A549 (cell line): ENCODE data around the gene ZBTB1. TPM values are rescaled to one million over a fixed set of nuclear protein-coding genes. Genes with fewer than 3 reads are reported as not detected.

Source experiments
- CBX2 ChIP-seq: fragments of 200-600 bp; sonication (generic); IDR thresholded peaks from 2 replicates; pipeline ENCODE4 v1.6.1; 2016; ENCODE audit warnings: low read depth, mild to moderate bottlenecking, borderline replicate concordance
- CEBPB ChIP-seq, 2 experiments: fragments of >200 bp in 1 of 2; sonication (Bioruptor Twin) in 1 of 2; formaldehyde crosslinking in 1 of 2; IDR thresholded peaks; 2 replicates each; pipeline ENCODE4 v1.6.1; 2012 to 2016
- CHD4 ChIP-seq: fragments of 200-600 bp; sonication (generic); IDR thresholded peaks from 2 replicates; pipeline ENCODE4 v1.6.1; 2016; ENCODE audit warnings: antibody characterized with exemption, mild to moderate bottlenecking, borderline replicate concordance
- EP300 ChIP-seq, 2 experiments: fragments of >200 bp; sonication (Bioruptor Twin); formaldehyde crosslinking; IDR thresholded peaks; 2 replicates in 1 of 2; 3 replicates in 1 of 2; pipeline ENCODE4 v1.6.1; 2016 to 2017
- FOSB ChIP-seq: fragments of 250-450 bp; sonication (Bioruptor Pico); IDR thresholded peaks from 2 replicates; pipeline ENCODE4 v1.5.0; 2020; ENCODE audit warnings: mild to moderate bottlenecking, moderate library complexity
- FOSL2 ChIP-seq, 2 experiments: fragments of 450-650 bp in 1 of 2; fragments of >200 bp in 1 of 2; sonication (Bioruptor Twin) in 1 of 2; formaldehyde crosslinking; IDR thresholded peaks; 2 replicates each; pipeline versions ENCODE4 v1.5.0 to v1.6.1; 2016 to 2020; ENCODE audit warnings: mild to moderate bottlenecking in 1 of 2, moderate library complexity in 1 of 2
- HDAC2 ChIP-seq: fragments of 200-600 bp; sonication (generic); IDR thresholded peaks from 2 replicates; pipeline ENCODE4 v1.6.1; 2016
- HOXB13 ChIP-seq: fragments of 250-450 bp; sonication (Bioruptor Pico); IDR thresholded peaks from 2 replicates; pipeline ENCODE4 v1.5.0; 2020; ENCODE audit warnings: low read depth, mild to moderate bottlenecking, moderate library complexity
- JUN ChIP-seq, 2 experiments: fragments of >200 bp; sonication (Bioruptor Twin); formaldehyde crosslinking; IDR thresholded peaks; 2 replicates in 1 of 2; 3 replicates in 1 of 2; pipeline ENCODE4 v1.6.1; 2016 to 2017
- JUNB ChIP-seq: fragments of >200 bp; sonication (Bioruptor Twin); formaldehyde crosslinking; IDR thresholded peaks from 2 replicates; pipeline ENCODE4 v1.6.1; 2016
- KDM5A ChIP-seq: fragments of 200-600 bp; sonication (generic); IDR thresholded peaks from 2 replicates; pipeline ENCODE4 v1.6.1; 2016; ENCODE audit warnings: antibody characterized with exemption, mild to moderate bottlenecking
- MAFK ChIP-seq: fragments of 450-650 bp; IDR thresholded peaks from 2 replicates; pipeline ENCODE4 v1.6.1; 2014; ENCODE audit not compliant: partially characterized antibody
- MYC ChIP-seq: IDR thresholded peaks from 2 replicates; pipeline ENCODE4 v1.6.1; 2012; ENCODE audit warnings: mild to moderate bottlenecking, inconsistent platforms, low read length, improper control_type of control experiment, borderline replicate concordance
- PHF8 ChIP-seq: fragments of 200-600 bp; sonication (generic); IDR thresholded peaks from 2 replicates; pipeline ENCODE4 v1.6.1; 2016; ENCODE audit warnings: low read depth, mild to moderate bottlenecking, antibody characterized with exemption, moderate library complexity, borderline replicate concordance
- POLR2A ChIP-seq: IDR thresholded peaks from 2 replicates; pipeline ENCODE4 v1.6.1; 2012; ENCODE audit warnings: mild to moderate bottlenecking, low read length
- POLR2AphosphoS2 ChIP-seq: conservative IDR thresholded peaks from 2 replicates; pipeline ENCODE4 v1.6.1; 2012; ENCODE audit warnings: low read length, improper control_type of control experiment, inconsistent platforms
- RARB ChIP-seq: fragments of 250-450 bp; sonication (Bioruptor Pico); IDR thresholded peaks from 2 replicates; pipeline ENCODE4 v1.8.0; 2021; ENCODE audit warnings: mild to moderate bottlenecking, moderate library complexity
- RFX5 ChIP-seq: fragments of 450-650 bp; IDR thresholded peaks from 2 replicates; pipeline ENCODE4 v1.7.1; 2014; ENCODE audit warnings: antibody characterized with exemption, mild to moderate bottlenecking, moderate library complexity
- TP53 ChIP-seq: fragments of 250-450 bp; sonication (Bioruptor Pico); IDR thresholded peaks from 2 replicates; pipeline ENCODE4 v1.5.0; 2021; ENCODE audit warnings: mild to moderate bottlenecking, moderate library complexity
- ZFP36 ChIP-seq: fragments of 450-650 bp; IDR thresholded peaks from 2 replicates; pipeline ENCODE4 v1.6.1; 2014; ENCODE audit warnings: borderline replicate concordance; ENCODE audit not compliant: partially characterized antibody
- ZSCAN20 ChIP-seq: fragments of 250-450 bp; sonication (Bioruptor Pico); IDR thresholded peaks from 2 replicates; pipeline ENCODE4 v1.8.0; 2022; ENCODE audit warnings: mild to moderate bottlenecking, moderate library complexity
- polyA plus RNA-seq, 4 experiments: library from polyadenylated mRNA; depleted of rRNA in 3 of 4; stranded (reverse); fragments of >200 nt; fragmentation: RNase III in 1 of 4; extraction: RNeasy Plus Mini Kit Qiagen cat#74134 plus additional on column Dnase treatment in 1 of 4; gene quantifications; 2 replicates in 3 of 4; 3 replicates in 1 of 4; pipeline ENCODE4 v1.2.3, GENCODE V29; 2011 to 2017
- TF ChIP-seq, protein P1 (sequence below): fragments of 250-450 bp; sonication (Bioruptor Pico); IDR thresholded peaks from 2 replicates; pipeline ENCODE4 v1.5.0; 2020; ENCODE audit warnings: low read depth, mild to moderate bottlenecking, moderate library complexity
- TF ChIP-seq, protein P2 (sequence below): fragments of >200 bp; sonication (Bioruptor Twin); formaldehyde crosslinking; IDR thresholded peaks from 2 replicates; pipeline ENCODE4 v1.6.1; 2016
- TF ChIP-seq, protein P3 (sequence below): fragments of >200 bp; sonication (Bioruptor Twin); formaldehyde crosslinking; IDR thresholded peaks from 3 replicates; pipeline ENCODE4 v1.5.1; 2016
- TF ChIP-seq, protein P4 (sequence below): fragments of 200-600 bp; sonication (generic); IDR thresholded peaks from 2 replicates; pipeline ENCODE4 v1.6.1; 2016; ENCODE audit warnings: antibody characterized with exemption, mild to moderate bottlenecking, moderate library complexity
- TF ChIP-seq, protein P5 (sequence below): IDR thresholded peaks from 2 replicates; pipeline ENCODE4 v1.6.1; 2012; ENCODE audit warnings: low read depth, borderline replicate concordance
- TF ChIP-seq, protein P6 (sequence below): fragments of >200 bp; sonication (Bioruptor Twin); formaldehyde crosslinking; IDR thresholded peaks from 3 replicates; pipeline ENCODE4 v1.6.1; 2016
- TF ChIP-seq, protein P7 (sequence below): fragments of 450-650 bp; IDR thresholded peaks from 2 replicates; pipeline ENCODE4 v1.6.1; 2014; ENCODE audit warnings: antibody characterized with exemption

Gene ZBTB1
- polyA plus RNA-seq, 2 of the 4 experiments (the other 2 are of a cell fraction): 33.8 to 37.1 TPM

DNA sequence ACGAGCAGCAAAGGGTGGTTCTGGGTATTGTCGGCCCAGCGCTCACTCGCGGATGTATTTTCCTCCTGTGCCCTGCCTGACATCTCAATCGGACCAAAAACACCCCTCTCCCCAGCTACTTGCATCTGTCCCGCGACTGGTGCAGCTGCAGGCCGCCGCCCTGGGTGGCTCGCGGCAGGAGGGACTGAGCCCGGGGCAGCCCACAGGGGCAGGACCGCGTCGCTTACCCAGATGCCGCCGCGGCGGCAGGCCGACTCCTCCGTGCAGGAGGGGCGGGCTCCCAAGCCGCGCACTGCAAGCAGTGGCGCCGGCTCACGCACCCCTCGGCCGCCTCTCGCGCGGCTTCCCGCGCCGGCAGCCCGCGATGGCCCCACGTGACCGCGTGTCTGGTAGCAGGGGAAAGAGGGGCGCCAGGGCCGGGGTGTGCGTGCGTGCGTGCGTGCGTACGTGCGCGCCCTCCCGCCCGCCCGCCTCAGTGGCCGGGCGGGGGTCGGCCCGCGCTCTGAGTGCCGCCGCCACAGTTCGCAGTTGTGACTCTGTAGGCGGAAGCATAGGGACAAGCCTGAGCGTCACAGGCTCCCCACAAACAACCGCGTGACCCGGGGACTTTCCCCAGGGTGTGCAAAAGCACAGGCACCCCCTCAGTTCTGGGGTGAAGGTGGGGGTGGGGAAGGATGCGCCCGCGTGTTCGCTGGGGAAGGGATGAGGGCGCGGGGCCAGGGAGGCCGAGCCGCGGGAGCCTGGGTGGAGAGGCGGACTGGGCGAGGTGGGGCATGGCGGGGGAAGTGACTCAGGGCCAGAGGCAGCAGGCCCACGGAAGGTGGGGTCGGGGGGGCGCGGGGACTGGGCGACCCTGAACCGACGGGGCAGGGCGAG lies 898 bp upstream of the ZBTB1 start, which contains the start of gene ZBTB25 (continued):
- TF ChIP-seq, protein P1, sequence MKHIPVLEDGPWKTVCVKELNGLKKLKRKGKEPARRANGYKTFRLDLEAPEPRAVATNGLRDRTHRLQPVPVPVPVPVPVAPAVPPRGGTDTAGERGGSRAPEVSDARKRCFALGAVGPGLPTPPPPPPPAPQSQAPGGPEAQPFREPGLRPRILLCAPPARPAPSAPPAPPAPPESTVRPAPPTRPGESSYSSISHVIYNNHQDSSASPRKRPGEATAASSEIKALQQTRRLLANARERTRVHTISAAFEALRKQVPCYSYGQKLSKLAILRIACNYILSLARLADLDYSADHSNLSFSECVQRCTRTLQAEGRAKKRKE: no peak
- TF ChIP-seq CBX2 (no peak), EP300 (IDR thresholded peaks at IDR 0.05) (peak in 1 of 2 experiments; percentile 43; a peak in 2 of 5 replicates), CEBPB (IDR thresholded peaks at IDR 0.05) (no peak), TP53 (peak; percentile 13; the same call in 1 of the 2 replicates), ZFP36 (no peak), KDM5A (no peak), HDAC2 (no peak), FOSL2 (IDR thresholded peaks at IDR 0.05) (no peak), FOSL2 (CRISPR knock-in tag; IDR thresholded peaks at IDR 0.05) (peak; percentile 65), MAFK (no peak), RFX5 (no peak), POLR2AphosphoS2 (no peak), JUN (IDR thresholded peaks at IDR 0.05) (peak; percentile 84 to 92), MYC (peak; percentile 71), ZSCAN20 (CRISPR knock-in tag) (no peak), JUNB (no peak), FOSB (CRISPR knock-in tag) (peak; percentile 93), CHD4 (no peak), HOXB13 (CRISPR knock-in tag) (no peak), RARB (CRISPR knock-in tag) (no peak), POLR2A (peak; percentile 52), PHF8 (peak; percentile 42; the same call in 1 of the 2 replicates)
- TF ChIP-seq, protein P2, sequence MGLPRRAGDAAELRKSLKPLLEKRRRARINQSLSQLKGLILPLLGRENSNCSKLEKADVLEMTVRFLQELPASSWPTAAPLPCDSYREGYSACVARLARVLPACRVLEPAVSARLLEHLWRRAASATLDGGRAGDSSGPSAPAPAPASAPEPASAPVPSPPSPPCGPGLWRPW: no peak
- TF ChIP-seq, protein P3, sequence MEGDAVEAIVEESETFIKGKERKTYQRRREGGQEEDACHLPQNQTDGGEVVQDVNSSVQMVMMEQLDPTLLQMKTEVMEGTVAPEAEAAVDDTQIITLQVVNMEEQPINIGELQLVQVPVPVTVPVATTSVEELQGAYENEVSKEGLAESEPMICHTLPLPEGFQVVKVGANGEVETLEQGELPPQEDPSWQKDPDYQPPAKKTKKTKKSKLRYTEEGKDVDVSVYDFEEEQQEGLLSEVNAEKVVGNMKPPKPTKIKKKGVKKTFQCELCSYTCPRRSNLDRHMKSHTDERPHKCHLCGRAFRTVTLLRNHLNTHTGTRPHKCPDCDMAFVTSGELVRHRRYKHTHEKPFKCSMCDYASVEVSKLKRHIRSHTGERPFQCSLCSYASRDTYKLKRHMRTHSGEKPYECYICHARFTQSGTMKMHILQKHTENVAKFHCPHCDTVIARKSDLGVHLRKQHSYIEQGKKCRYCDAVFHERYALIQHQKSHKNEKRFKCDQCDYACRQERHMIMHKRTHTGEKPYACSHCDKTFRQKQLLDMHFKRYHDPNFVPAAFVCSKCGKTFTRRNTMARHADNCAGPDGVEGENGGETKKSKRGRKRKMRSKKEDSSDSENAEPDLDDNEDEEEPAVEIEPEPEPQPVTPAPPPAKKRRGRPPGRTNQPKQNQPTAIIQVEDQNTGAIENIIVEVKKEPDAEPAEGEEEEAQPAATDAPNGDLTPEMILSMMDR: no peak
- TF ChIP-seq, protein P4, sequence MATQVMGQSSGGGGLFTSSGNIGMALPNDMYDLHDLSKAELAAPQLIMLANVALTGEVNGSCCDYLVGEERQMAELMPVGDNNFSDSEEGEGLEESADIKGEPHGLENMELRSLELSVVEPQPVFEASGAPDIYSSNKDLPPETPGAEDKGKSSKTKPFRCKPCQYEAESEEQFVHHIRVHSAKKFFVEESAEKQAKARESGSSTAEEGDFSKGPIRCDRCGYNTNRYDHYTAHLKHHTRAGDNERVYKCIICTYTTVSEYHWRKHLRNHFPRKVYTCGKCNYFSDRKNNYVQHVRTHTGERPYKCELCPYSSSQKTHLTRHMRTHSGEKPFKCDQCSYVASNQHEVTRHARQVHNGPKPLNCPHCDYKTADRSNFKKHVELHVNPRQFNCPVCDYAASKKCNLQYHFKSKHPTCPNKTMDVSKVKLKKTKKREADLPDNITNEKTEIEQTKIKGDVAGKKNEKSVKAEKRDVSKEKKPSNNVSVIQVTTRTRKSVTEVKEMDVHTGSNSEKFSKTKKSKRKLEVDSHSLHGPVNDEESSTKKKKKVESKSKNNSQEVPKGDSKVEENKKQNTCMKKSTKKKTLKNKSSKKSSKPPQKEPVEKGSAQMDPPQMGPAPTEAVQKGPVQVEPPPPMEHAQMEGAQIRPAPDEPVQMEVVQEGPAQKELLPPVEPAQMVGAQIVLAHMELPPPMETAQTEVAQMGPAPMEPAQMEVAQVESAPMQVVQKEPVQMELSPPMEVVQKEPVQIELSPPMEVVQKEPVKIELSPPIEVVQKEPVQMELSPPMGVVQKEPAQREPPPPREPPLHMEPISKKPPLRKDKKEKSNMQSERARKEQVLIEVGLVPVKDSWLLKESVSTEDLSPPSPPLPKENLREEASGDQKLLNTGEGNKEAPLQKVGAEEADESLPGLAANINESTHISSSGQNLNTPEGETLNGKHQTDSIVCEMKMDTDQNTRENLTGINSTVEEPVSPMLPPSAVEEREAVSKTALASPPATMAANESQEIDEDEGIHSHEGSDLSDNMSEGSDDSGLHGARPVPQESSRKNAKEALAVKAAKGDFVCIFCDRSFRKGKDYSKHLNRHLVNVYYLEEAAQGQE: peak; percentile 86
- TF ChIP-seq, protein P5, sequence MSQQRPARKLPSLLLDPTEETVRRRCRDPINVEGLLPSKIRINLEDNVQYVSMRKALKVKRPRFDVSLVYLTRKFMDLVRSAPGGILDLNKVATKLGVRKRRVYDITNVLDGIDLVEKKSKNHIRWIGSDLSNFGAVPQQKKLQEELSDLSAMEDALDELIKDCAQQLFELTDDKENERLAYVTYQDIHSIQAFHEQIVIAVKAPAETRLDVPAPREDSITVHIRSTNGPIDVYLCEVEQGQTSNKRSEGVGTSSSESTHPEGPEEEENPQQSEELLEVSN: peak; percentile 32
- TF ChIP-seq, protein P6, sequence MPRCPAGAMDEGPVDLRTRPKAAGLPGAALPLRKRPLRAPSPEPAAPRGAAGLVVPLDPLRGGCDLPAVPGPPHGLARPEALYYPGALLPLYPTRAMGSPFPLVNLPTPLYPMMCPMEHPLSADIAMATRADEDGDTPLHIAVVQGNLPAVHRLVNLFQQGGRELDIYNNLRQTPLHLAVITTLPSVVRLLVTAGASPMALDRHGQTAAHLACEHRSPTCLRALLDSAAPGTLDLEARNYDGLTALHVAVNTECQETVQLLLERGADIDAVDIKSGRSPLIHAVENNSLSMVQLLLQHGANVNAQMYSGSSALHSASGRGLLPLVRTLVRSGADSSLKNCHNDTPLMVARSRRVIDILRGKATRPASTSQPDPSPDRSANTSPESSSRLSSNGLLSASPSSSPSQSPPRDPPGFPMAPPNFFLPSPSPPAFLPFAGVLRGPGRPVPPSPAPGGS: peak; percentile 88; the same call in 2 of the 3 replicates
- TF ChIP-seq, protein P7, sequence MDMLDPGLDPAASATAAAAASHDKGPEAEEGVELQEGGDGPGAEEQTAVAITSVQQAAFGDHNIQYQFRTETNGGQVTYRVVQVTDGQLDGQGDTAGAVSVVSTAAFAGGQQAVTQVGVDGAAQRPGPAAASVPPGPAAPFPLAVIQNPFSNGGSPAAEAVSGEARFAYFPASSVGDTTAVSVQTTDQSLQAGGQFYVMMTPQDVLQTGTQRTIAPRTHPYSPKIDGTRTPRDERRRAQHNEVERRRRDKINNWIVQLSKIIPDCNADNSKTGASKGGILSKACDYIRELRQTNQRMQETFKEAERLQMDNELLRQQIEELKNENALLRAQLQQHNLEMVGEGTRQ: peak; percentile 78
